Nephron (organoid): ENCODE data around the gene OR51B4.
"Not testable (repeated sequence)": the region's sequence is repeated elsewhere in the genome, so short reads cannot be mapped to it uniquely, and the experiment has no call there.

ENCODE experiments used
- H3K27ac Mint-ChIP-seq, 3 experiments: 2 replicates each; pipeline ENCODE4 v1.8.0; 2020; ENCODE audit warnings: mixed read lengths in 3 of 3, mild to moderate bottlenecking in 2 of 3, moderate library complexity in 1 of 3
- H3K27me3 Mint-ChIP-seq: 2 replicates; pipeline ENCODE4 v1.8.0; 2021; ENCODE audit warnings: low read depth, mild to moderate bottlenecking, moderate library complexity, mixed read lengths
- H3K36me3 Mint-ChIP-seq: 2 replicates; pipeline ENCODE4 v1.8.0; 2020; ENCODE audit warnings: low read depth, mixed read lengths
- H3K4me1 Mint-ChIP-seq: 2 replicates; pipeline ENCODE4 v1.8.0; 2020; ENCODE audit warnings: mixed read lengths
- H3K4me3 Mint-ChIP-seq, 3 experiments: 2 replicates each; pipeline ENCODE4 v1.8.0; 2020; ENCODE audit warnings: mild to moderate bottlenecking in 3 of 3, mixed read lengths in 3 of 3, moderate library complexity in 2 of 3
- H3K9me3 Mint-ChIP-seq: 2 replicates; pipeline ENCODE4 v1.8.0; 2020; ENCODE audit warnings: mixed read lengths
- CTCF ChIP-seq, 3 experiments: fragments of 200-600 bp; sonication (generic); IDR thresholded peaks; one replicate each; pipeline ENCODE4 v1.5.0; 2021; ENCODE audit warnings: antibody characterized with exemption in 3 of 3; ENCODE audit not compliant: unreplicated experiment in 3 of 3

OR51B4 gene

GRCh38 chr11:5343474-5344335 is 42.0 kb upstream of the OR51B4 start, which contains the start of gene OR51B5:
Gene OR51B5 (minus strand): TSS chr11:5343524. CDS start chr11:5343524, 0 bp downstream.
- H3K4me1 Mint-ChIP-seq = no peaks in the 10 kb centered on the region
- no peaks in the 10 kb centered on the region for H3K9me3 Mint-ChIP-seq
- no peak within 1 kb of the TSS for H3K4me3 Mint-ChIP-seq
- no peak for TF ChIP-seq CTCF (IDR thresholded peaks at IDR 0.05; ENCODE audit: unreplicated experiment in 3 of 3)
- H3K27ac Mint-ChIP-seq = no peak within 1 kb of the TSS
- H3K27me3 Mint-ChIP-seq = peaks cover 6% of the 10 kb centered on the region
- H3K36me3 Mint-ChIP-seq = no peaks in the 10 kb centered on the region

- H3K9me3 Mint-ChIP-seq = no peaks in the 10 kb centered on the region
- H3K36me3 Mint-ChIP-seq = no peaks in the 10 kb centered on the region
- no peak overlapping the region for H3K4me3 Mint-ChIP-seq
- no peak for TF ChIP-seq CTCF (IDR thresholded peaks at IDR 0.05; ENCODE audit: unreplicated experiment in 3 of 3)
- no peaks in the 10 kb centered on the region for H3K27me3 Mint-ChIP-seq
- H3K4me1 Mint-ChIP-seq = no peaks in the 10 kb centered on the region
- no peak overlapping the region for H3K27ac Mint-ChIP-seq
These were observed 38.1 kb upstream of the OR51B4 start for GRCh38 chr11:5339771-5340322.

DNA sequence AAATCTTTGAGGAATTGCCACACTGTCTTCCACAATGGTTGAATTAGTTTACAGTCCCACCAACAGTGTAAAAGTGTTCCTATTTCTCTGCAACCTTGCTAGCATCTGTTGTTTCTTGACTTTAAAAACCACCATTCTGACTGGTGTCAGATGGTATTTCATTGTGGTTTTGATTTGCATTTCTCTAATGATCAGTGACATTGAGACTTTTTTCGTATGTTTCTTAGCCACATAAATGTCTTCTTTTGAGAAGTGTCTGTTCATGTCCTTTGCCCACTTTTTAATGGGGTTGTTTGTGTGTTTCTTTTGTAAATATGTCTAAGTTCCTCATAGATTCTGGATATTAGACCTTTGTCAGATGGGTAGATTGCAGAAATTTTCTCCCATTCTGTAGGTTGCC is 35.5 kb upstream of the OR51B4 start:
- not testable (repeated sequence) for H3K4me3 Mint-ChIP-seq, H3K27me3 Mint-ChIP-seq, H3K36me3 Mint-ChIP-seq, H3K27ac Mint-ChIP-seq, H3K9me3 Mint-ChIP-seq, H3K4me1 Mint-ChIP-seq

- H3K36me3 Mint-ChIP-seq = no peaks in the 10 kb centered on the region
These were observed 34.6 kb upstream of the OR51B4 start for GRCh38 chr11:5336331-5336730.

DNA sequence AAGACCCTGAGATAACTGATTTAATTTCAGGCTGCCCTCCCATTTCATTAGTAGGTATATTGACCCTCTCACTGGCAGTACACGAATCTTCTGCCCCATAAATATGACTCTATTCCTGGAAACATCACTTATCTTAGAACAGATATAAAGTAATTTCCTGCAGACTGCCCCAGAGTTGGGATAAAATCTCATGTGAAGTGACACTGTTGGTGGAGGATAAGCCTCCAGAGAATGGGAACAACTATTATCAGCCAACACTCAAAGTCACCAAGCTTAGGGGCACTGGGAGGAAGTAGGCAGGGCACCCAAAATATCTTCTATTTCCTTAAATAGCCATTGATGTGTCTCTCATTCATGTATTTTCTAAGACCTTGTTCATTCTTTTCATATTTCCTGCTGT is 33.4 kb upstream of the OR51B4 start:
- TF ChIP-seq CTCF (IDR thresholded peaks at IDR 0.05; ENCODE audit: unreplicated experiment in 3 of 3) = no peak

More at GRCh38 chr11:5336331-5336730, 34.6 kb upstream of the OR51B4 start:
- Mint-ChIP-seq H3K4me3 (no peak overlapping the region), H3K27ac (no peak overlapping the region), H3K27me3 (no peaks in the 10 kb centered on the region), H3K9me3 (no peaks in the 10 kb centered on the region), H3K4me1 (no peaks in the 10 kb centered on the region)
- TF ChIP-seq CTCF (IDR thresholded peaks at IDR 0.05; ENCODE audit: unreplicated experiment in 3 of 3) = no peak

DNA sequence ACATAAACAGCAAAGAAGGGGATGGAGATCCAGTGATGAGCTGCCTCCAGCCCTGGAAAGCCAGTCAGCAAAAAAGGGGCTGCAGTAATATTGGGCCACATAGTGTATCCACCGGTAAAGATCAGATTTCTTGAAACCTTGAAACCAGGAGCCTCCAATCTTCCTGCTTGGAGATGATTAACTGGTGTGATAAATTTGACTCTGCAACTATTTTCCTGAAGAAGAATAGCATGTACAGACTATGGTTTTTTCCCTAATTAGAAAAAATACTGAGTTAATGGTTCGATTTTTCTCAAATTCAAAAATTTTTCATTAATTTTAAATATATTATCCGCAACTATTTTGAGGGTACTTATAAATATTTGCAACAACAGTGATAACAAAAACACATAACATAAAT is 22.5 kb upstream of the OR51B4 start, which contains the start of gene OR51B2:
TSS of gene OR51B2 (minus strand) at position 101 of the 400 bp plus-strand sequence. CDS start at position 101, 0 bp downstream.
- Mint-ChIP-seq H3K36me3 (no peaks in the 10 kb centered on the region), H3K9me3 (no peaks in the 10 kb centered on the region), H3K4me3 (no peak within 1 kb of the TSS), H3K27me3 (no peaks in the 10 kb centered on the region), H3K4me1 (no peaks in the 10 kb centered on the region), H3K27ac (no peak within 1 kb of the TSS)
- no peak for TF ChIP-seq CTCF (IDR thresholded peaks at IDR 0.05; ENCODE audit: unreplicated experiment in 3 of 3)

More for the DNA sequence above, 33.4 kb upstream of the OR51B4 start:
- Mint-ChIP-seq H3K9me3 (no peaks in the 10 kb centered on the region), H3K27ac (no peak overlapping the region), H3K27me3 (no peaks in the 10 kb centered on the region), H3K36me3 (no peaks in the 10 kb centered on the region), H3K4me3 (no peak overlapping the region), H3K4me1 (no peaks in the 10 kb centered on the region)
